HCT116 (cell line): ENCODE measurements around the gene EYA4. TPM values are rescaled to one million over a fixed set of nuclear protein-coding genes. Genes with fewer than 3 reads are reported as not detected.

ENCODE experiments used
- ATAC-seq: fragments of 200-7000 bp; cut with Tn5 transposase; 2 replicates; pipeline ENCODE4 v1.9.1; 2020; ENCODE audit warnings: mild to moderate bottlenecking, moderate library complexity
- BruUV-seq: library from RNA; stranded (reverse); fragments of 400-500 nt; replicated peaks from 2 replicates; lab custom pipeline; 2021; lab: Mats Ljungman, UMichigan
- CTCF ChIA-PET: fragments of 300-600 bp; sonication (Branson Sonifier 250); formaldehyde crosslinking; loops from one replicate; lab custom pipeline; 2021; ENCODE audit warnings: antibody characterized with exemption; lab: Charles Lee
- POLR2A ChIA-PET: fragments of 300-600, 350-600 bp; sonication (Branson Sonifier 250); formaldehyde crosslinking; loops from one replicate; lab custom pipeline; 2021; ENCODE audit warnings: antibody characterized with exemption; lab: Charles Lee
- RAD21 ChIA-PET, 2 experiments: fragments of 300-600 bp; sonication (Branson Sonifier 250); formaldehyde crosslinking; loops; one replicate each; lab custom pipeline; 2023; ENCODE audit warnings: low total read pairs in 2 of 2; ENCODE audit not compliant: uncharacterized antibody in 2 of 2, unreplicated experiment in 2 of 2, low non-redundant PET in 1 of 2; lab: Charles Lee
- DNase-seq: peaks from one replicate; pipeline ENCODE4 v3.0.0-alpha.2; 2010; ENCODE audit warnings: low read depth, low spot score
- H2AFZ ChIP-seq: fragments of 200-600 bp; shearing (Covaris generic), sonication (generic); 2 replicates; pipeline ENCODE4 v1.6.1; 2017; ENCODE audit warnings: low read depth, mixed run types, mixed read lengths, antibody characterized with exemption, low read length; ENCODE audit not compliant: poor library complexity, severe bottlenecking
- H3K27ac ChIP-seq: 2 replicates; pipeline ENCODE4 v1.5.1; 2012; ENCODE audit warnings: low read depth, low read length
- H3K27me3 ChIP-seq: fragments of 200-600 bp; sonication (generic); 2 replicates; pipeline ENCODE4 v1.6.1; 2016; ENCODE audit warnings: mixed run types, low read length, mixed read lengths; ENCODE audit not compliant: insufficient read depth
- H3K36me3 ChIP-seq, 2 experiments: fragments of 200-500 bp in 1 of 2; fragments of 200-600 bp in 1 of 2; sonication (Bioruptor generic) in 1 of 2; sonication (generic) in 1 of 2; 2 replicates each; pipeline versions ENCODE4 v1.5.1 to v1.6.1; 2014 to 2016; ENCODE audit warnings: low read length in 2 of 2, inconsistent platforms in 1 of 2, mixed read lengths in 1 of 2, mixed run types in 1 of 2; ENCODE audit not compliant: insufficient read depth in 2 of 2, control insufficient read depth in 1 of 2
- H3K4me1 ChIP-seq, 2 experiments: fragments of 200-600 bp in 1 of 2; sonication (generic) in 1 of 2; 2 replicates each; pipeline versions ENCODE4 v1.5.1 to v1.6.1; 2012 to 2017; ENCODE audit warnings: low read length in 2 of 2, inconsistent platforms in 1 of 2, mild to moderate bottlenecking in 1 of 2, mixed read lengths in 1 of 2, mixed run types in 1 of 2, moderate library complexity in 1 of 2; ENCODE audit not compliant: insufficient read depth in 2 of 2, control insufficient read depth in 1 of 2
- H3K4me2 ChIP-seq: fragments of 200-600 bp; sonication (generic); 2 replicates; pipeline ENCODE4 v1.6.1; 2017; ENCODE audit warnings: mixed run types, low read length, mixed read lengths
- H3K4me3 ChIP-seq, 2 experiments: fragments of 200-600 bp in 1 of 2; sonication (generic) in 1 of 2; replicated peaks in 1 of 2; 2 replicates each; pipeline ENCODE4 v1.5.1; 2011 to 2016; ENCODE audit warnings: low read length in 2 of 2, control low read depth in 1 of 2, low read depth in 1 of 2, mild to moderate bottlenecking in 1 of 2, mixed read lengths in 1 of 2, mixed run types in 1 of 2
- H3K79me2 ChIP-seq: fragments of 200-600 bp; sonication (generic); 2 replicates; pipeline ENCODE4 v1.6.1; 2017; ENCODE audit warnings: mild to moderate bottlenecking, mixed run types, low read length, moderate library complexity, mixed read lengths; ENCODE audit not compliant: insufficient read depth
- H3K9ac ChIP-seq: fragments of 200-600 bp; sonication (generic); 2 replicates; pipeline ENCODE4 v1.6.1; 2016; ENCODE audit warnings: low read length, mixed read lengths
- H3K9me2 ChIP-seq: fragments of 200-600 bp; sonication (generic), shearing (Covaris generic); 2 replicates; pipeline ENCODE4 v1.6.1; 2017; ENCODE audit warnings: mixed run types, mild to moderate bottlenecking, moderate library complexity; ENCODE audit not compliant: insufficient read depth
- H3K9me3 ChIP-seq, 2 experiments: fragments of 200-500 bp in 1 of 2; fragments of 200-600 bp in 1 of 2; sonication (Bioruptor generic) in 1 of 2; sonication (generic) in 1 of 2; 2 replicates each; pipeline ENCODE4 v1.6.1; 2014 to 2017; ENCODE audit warnings: low read length in 2 of 2, mixed read lengths in 2 of 2, inconsistent platforms in 1 of 2, low read depth in 1 of 2, mild to moderate bottlenecking in 1 of 2, mixed run types in 1 of 2, moderate library complexity in 1 of 2; ENCODE audit not compliant: control insufficient read depth in 1 of 2, insufficient read depth in 1 of 2
- H4K20me1 ChIP-seq: fragments of 200-600 bp; sonication (generic), shearing (Covaris generic); 2 replicates; pipeline ENCODE4 v1.6.1; 2017; ENCODE audit warnings: mixed run types, mild to moderate bottlenecking, moderate library complexity; ENCODE audit not compliant: insufficient read depth
- CEBPB ChIP-seq: IDR thresholded peaks from 2 replicates; pipeline ENCODE4 v1.6.1; 2012; ENCODE audit warnings: low read depth
- EGR1 ChIP-seq: IDR thresholded peaks from 2 replicates; pipeline ENCODE4 v1.6.1; 2012; ENCODE audit warnings: low read depth
- EZH2 ChIP-seq: fragments of 200-600 bp; sonication (generic); IDR thresholded peaks from 2 replicates; pipeline ENCODE4 v1.6.1; 2017; ENCODE audit warnings: antibody characterized with exemption, mixed run types
- EZH2phosphoT487 ChIP-seq: fragments of 200-600 bp; IDR thresholded peaks from 2 replicates; pipeline ENCODE4 v1.6.1; 2018; ENCODE audit warnings: antibody characterized with exemption, borderline replicate concordance
- JUND ChIP-seq: IDR thresholded peaks from 2 replicates; pipeline ENCODE4 v1.6.1; 2012
- REST ChIP-seq: IDR thresholded peaks from 2 replicates; pipeline ENCODE4 v1.6.1; 2012; ENCODE audit warnings: low read depth
- SIN3A ChIP-seq: IDR thresholded peaks from 2 replicates; pipeline ENCODE4 v1.6.1; 2012; ENCODE audit warnings: low read depth
- SP1 ChIP-seq: IDR thresholded peaks from 2 replicates; pipeline ENCODE4 v1.6.1; 2012; ENCODE audit warnings: low read depth
- SRF ChIP-seq: IDR thresholded peaks from 2 replicates; pipeline ENCODE4 v1.6.1; 2012; ENCODE audit warnings: low read depth
- ZFX ChIP-seq: fragments of 450-650 bp; IDR thresholded peaks from 2 replicates; pipeline ENCODE4 v1.6.1; 2017
- ZNF274 ChIP-seq: fragments of 200-500 bp; sonication (Bioruptor generic); IDR thresholded peaks from 2 replicates; pipeline ENCODE4 v1.6.1; 2014; ENCODE audit warnings: mild to moderate bottlenecking, low read depth, low read length, inconsistent platforms
- intact Hi-C: fragments of 100-400 bp; cut with micrococcal nuclease; formaldehyde crosslinking; loops from 2 replicates; pipeline ENCODE4 v1.10.0; 2022
- total RNA-seq: library from RNA; stranded (reverse); gene quantifications from one replicate; pipeline ENCODE4 v1.2.1, GENCODE V29; 2021; ENCODE audit not compliant: unreplicated experiment
- TF ChIP-seq, protein P1 (sequence below): IDR thresholded peaks from 2 replicates; pipeline ENCODE4 v1.6.1; 2011; ENCODE audit warnings: mild to moderate bottlenecking, low read length, moderate library complexity; ENCODE audit not compliant: insufficient replicate concordance; ENCODE audit errors: extremely low read depth

Gene EYA4
- total RNA-seq, 1 experiment from 2014 or later = not detected

DNA sequence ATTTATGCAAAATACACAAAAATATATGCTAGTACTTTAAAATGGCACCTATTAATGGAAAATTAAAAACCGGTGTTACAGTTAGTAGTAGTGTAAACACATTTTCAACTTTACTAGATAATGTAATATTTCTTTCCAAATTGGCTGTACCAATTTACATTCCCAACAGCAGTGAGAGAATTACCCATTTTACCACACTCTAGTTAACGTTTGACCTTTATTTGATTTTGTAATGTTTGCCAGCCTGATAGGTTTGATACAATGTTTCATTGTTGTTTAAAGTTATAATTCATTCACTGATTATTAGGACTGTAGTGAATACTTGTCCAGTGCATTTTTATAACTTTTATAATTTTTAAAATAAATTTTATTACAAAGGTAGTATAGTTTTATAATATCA lies 182.1 kb downstream of the EYA4 start:
- DNase-seq = no peak
- no peak for ATAC-seq
- Histone ChIP-seq H3K27me3 (peaks cover 7% of the 10 kb centered on the region; the same call in 1 of the 2 replicates), H3K4me1 (no peaks in the 10 kb centered on the region), H3K79me2 (no peaks in the 10 kb centered on the region), H3K9me3 (no peaks in the 10 kb centered on the region), H4K20me1 (no peaks in the 10 kb centered on the region), H2AFZ (no peak overlapping the region), H3K4me2 (no peak overlapping the region), H3K4me3 (no peak overlapping the region), H3K36me3 (no peaks in the 10 kb centered on the region), H3K27ac (no peak overlapping the region), H3K9me2 (no peaks in the 10 kb centered on the region), H3K9ac (no peak overlapping the region)
- TF ChIP-seq ZFX = no peak
- no peak for TF ChIP-seq SIN3A
- TF ChIP-seq SRF = no peak
- TF ChIP-seq EGR1 = no peak
- no peak for TF ChIP-seq CEBPB
- TF ChIP-seq EZH2 = no peak
- TF ChIP-seq REST = no peak
- no peak for TF ChIP-seq ZNF274
- no peak for TF ChIP-seq SP1
- TF ChIP-seq EZH2phosphoT487 = no peak
- TF ChIP-seq, protein P1, sequence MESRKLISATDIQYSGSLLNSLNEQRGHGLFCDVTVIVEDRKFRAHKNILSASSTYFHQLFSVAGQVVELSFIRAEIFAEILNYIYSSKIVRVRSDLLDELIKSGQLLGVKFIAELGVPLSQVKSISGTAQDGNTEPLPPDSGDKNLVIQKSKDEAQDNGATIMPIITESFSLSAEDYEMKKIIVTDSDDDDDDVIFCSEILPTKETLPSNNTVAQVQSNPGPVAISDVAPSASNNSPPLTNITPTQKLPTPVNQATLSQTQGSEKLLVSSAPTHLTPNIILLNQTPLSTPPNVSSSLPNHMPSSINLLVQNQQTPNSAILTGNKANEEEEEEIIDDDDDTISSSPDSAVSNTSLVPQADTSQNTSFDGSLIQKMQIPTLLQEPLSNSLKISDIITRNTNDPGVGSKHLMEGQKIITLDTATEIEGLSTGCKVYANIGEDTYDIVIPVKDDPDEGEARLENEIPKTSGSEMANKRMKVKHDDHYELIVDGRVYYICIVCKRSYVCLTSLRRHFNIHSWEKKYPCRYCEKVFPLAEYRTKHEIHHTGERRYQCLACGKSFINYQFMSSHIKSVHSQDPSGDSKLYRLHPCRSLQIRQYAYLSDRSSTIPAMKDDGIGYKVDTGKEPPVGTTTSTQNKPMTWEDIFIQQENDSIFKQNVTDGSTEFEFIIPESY = no peak
- no peak for TF ChIP-seq JUND
- intact Hi-C loops = no loop called here
- no TSS peak for BruUV-seq
- POLR2A ChIA-PET = no interaction called here
- RAD21 ChIA-PET = no interaction called here
- CTCF ChIA-PET = no interaction called here
